ENCODE results near the gene WDR82. TPM values are rescaled to one million over a fixed set of nuclear protein-coding genes. Genes with fewer than 3 reads are reported as not detected.

WDR82 gene
- total and polyA plus RNA-seq, 2 of the 8 experiments (the other 6 are each of a cell fraction or from before 2014, with no cell fraction given), result 33.5 to 82.7 TPM

DNA sequence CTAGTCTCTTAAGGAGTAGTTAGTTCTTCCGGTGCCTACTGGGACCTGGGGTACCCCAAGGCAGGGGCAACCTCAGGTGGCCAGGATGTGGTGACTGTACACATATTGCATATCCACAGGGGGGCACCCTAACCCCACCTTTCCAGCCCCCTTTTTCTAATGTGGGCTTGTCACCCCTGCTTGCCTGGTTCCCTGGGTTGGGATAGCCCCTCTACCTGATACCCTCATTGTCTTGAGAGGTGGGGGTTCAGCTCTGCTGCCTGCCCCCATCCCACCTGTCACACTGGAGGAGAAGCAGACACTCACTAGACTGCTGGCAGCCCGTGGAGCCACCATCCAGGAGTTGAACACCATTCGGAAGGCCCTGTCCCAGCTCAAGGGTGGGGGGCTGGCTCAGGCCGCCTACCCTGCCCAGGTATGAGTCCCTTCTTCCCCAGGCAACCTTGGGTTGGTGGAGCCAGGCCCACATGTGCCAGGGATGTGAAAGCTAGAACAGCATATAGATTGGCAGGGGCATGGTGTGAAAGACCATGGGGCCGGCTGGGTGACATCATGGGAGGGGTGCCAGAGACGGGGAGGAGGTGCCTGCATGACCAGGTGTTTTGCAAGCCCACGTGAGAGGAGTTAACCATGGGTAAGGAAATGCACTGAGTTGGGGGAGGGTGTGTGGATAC is 13.2 kb upstream of the WDR82 start:
- H3K79me1 ChIP-seq (ENCODE audit: low read depth, low read length), result no peaks in the 10 kb centered on the region; the same call in 1 of the 2 replicates
- H2BK120ac ChIP-seq (replicated peaks; ENCODE audit: low read depth, low read length), result no peak overlapping the region
- FAIRE-seq (no peak), DNase-seq (ENCODE audit: low read depth in 1 of 2, low spot score in 2 of 2) (peak in 1 of 2 experiments; percentile 80)
- H3K56ac ChIP-seq (replicated peaks; ENCODE audit: insufficient read length, low read depth, low read length), result no peak overlapping the region
- ChIA-PET CTCF (ENCODE audit: partially characterized antibody) (interaction anchor here (0.6 to 15.3 kb wide), 28 partner anchors 8 to 217 kb away, joined by 3 to 198 read pairs (median 4); partner anchors contain the start of gene TWF2), POLR2A (ENCODE audit: partially characterized antibody) (interaction anchor here (0.7 to 6.5 kb wide), 5 partner anchors 8 to 280 kb away, joined by 3 to 76 read pairs (median 3); partner anchors contain the start of gene WDR82)
- H3K18ac ChIP-seq (ENCODE audit: extremely low read depth, low read length), result no peak overlapping the region
- H2AK5ac ChIP-seq (ENCODE audit: low read depth, low read length), result no peak overlapping the region
- no peaks in the 10 kb centered on the region for H4K20me1 ChIP-seq (replicated peaks in 1 of 2; ENCODE audit: control insufficient read depth in 1 of 2, insufficient read depth in 2 of 2, low read length in 2 of 2)
- no peak overlapping the region for H2AFZ ChIP-seq (ENCODE audit: low read length)
- H3K14ac ChIP-seq (ENCODE audit: insufficient read length), result no peak overlapping the region
- H3K27ac ChIP-seq (ENCODE audit: low read depth, low read length), result no peak overlapping the region
- H4K5ac ChIP-seq (ENCODE audit: insufficient read length, low read depth, low read length), result no peak overlapping the region
- H2BK15ac ChIP-seq (ENCODE audit: low read length), result no peak overlapping the region
- H3K9me3 ChIP-seq (ENCODE audit: insufficient read depth in 2 of 2, low read depth in 1 of 2, low read length in 1 of 2), result no peaks in the 10 kb centered on the region
- peaks cover 5% of the 10 kb centered on the region; the same call in 1 of the 2 replicates for H3K23me2 ChIP-seq (ENCODE audit: low read depth, low read length)
- H3K4ac ChIP-seq (replicated peaks; ENCODE audit: insufficient read length, low read depth, low read length), result no peak overlapping the region
- peaks cover 0 to under 1% (median 0%) of the 10 kb centered on the region in 4 experiments; a peak in 3 of 7 replicates for H3K4me1 ChIP-seq (replicated peaks in 1 of 4; ENCODE audit: control insufficient read depth in 3 of 4, insufficient read depth in 4 of 4, low read length in 3 of 4)
- no peak overlapping the region for H3K4me3 ChIP-seq (ENCODE audit: extremely low read depth in 1 of 4, insufficient read depth in 2 of 4, low read depth in 3 of 4, low read length in 4 of 4)
- WGBS, 2 experiments (ENCODE audit: extremely low coverage in 1 of 2, insufficient coverage in 1 of 2, insufficient read length in 1 of 2, insufficient replicate concordance in 2 of 2, low coverage in 1 of 2, low lambda C conversion rate in 2 of 2, missing lambda C conversion rate in 1 of 2), result 88% methylated on average over 7 of the region's 7 CpGs; no CpG with 5 or more reads in 1 of the 2 experiments
- H3K27me3 ChIP-seq (replicated peaks in 1 of 4; ENCODE audit: control insufficient read depth in 3 of 4, extremely low read depth in 1 of 4, insufficient read depth in 3 of 4, low read length in 3 of 4), result no peaks in the 10 kb centered on the region
- no peak overlapping the region for H4K8ac ChIP-seq (ENCODE audit: extremely low read depth, insufficient read depth, low read length)
- no peak overlapping the region for H2BK20ac ChIP-seq (ENCODE audit: low read length)
- H3K36me3 ChIP-seq (ENCODE audit: control insufficient read depth in 2 of 4, insufficient read depth in 4 of 4, low read length in 3 of 4), result no peaks in the 10 kb centered on the region
- no peak overlapping the region for H3K4me2 ChIP-seq (ENCODE audit: insufficient read depth in 1 of 2, low read depth in 2 of 2, low read length in 2 of 2)
- no peak overlapping the region for H2BK12ac ChIP-seq (ENCODE audit: low read depth, low read length)
- no peak overlapping the region for H3K9ac ChIP-seq (replicated peaks in 1 of 4; ENCODE audit: extremely low read depth in 1 of 4, low read depth in 3 of 4, low read length in 3 of 4)
- no peak overlapping the region for H2BK5ac ChIP-seq (ENCODE audit: low read depth, low read length)
- no peak overlapping the region for H4K91ac ChIP-seq (replicated peaks; ENCODE audit: insufficient read length, low read length)
- no peak overlapping the region for H3K23ac ChIP-seq (ENCODE audit: insufficient read length)
- H3K79me2 ChIP-seq (ENCODE audit: control insufficient read depth in 1 of 2, insufficient read depth in 2 of 2, low read length in 2 of 2), result no peaks in the 10 kb centered on the region
